ENCODE data around the gene CDIP1. TPM values are rescaled to one million over a fixed set of nuclear protein-coding genes. Genes with fewer than 3 reads are reported as not detected.

Gene CDIP1
- total and polyA plus RNA-seq, 9 of the 15 experiments (the other 6 are each of a cell fraction or from before 2014, with no cell fraction given): 0.29 TPM; not detected in 8

- no peak for TF ChIP-seq GTF2A2 (tag; IDR thresholded peaks at IDR 0.05)
- TF ChIP-seq, protein P1, sequence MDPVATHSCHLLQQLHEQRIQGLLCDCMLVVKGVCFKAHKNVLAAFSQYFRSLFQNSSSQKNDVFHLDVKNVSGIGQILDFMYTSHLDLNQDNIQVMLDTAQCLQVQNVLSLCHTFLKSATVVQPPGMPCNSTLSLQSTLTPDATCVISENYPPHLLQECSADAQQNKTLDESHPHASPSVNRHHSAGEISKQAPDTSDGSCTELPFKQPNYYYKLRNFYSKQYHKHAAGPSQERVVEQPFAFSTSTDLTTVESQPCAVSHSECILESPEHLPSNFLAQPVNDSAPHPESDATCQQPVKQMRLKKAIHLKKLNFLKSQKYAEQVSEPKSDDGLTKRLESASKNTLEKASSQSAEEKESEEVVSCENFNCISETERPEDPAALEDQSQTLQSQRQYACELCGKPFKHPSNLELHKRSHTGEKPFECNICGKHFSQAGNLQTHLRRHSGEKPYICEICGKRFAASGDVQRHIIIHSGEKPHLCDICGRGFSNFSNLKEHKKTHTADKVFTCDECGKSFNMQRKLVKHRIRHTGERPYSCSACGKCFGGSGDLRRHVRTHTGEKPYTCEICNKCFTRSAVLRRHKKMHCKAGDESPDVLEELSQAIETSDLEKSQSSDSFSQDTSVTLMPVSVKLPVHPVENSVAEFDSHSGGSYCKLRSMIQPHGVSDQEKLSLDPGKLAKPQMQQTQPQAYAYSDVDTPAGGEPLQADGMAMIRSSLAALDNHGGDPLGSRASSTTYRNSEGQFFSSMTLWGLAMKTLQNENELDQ (CRISPR knock-in tag; IDR thresholded peaks at IDR 0.05; ENCODE audit: borderline replicate concordance): no peak
- no peak for TF ChIP-seq MTA1 (IDR thresholded peaks at IDR 0.05; ENCODE audit: borderline replicate concordance)
- TF ChIP-seq XRCC3 (IDR thresholded peaks at IDR 0.05): no peak
- peak; percentile 38 for TF ChIP-seq PRDM10 (IDR thresholded peaks at IDR 0.05; ENCODE audit: partially characterized antibody)
- TF ChIP-seq PHB (CRISPR knock-in tag; IDR thresholded peaks at IDR 0.05): no peak
- no peak for TF ChIP-seq DNMT1 (IDR thresholded peaks at IDR 0.05)
- TF ChIP-seq FOXM1 (IDR thresholded peaks at IDR 0.05; ENCODE audit: low read depth): no peak
- TF ChIP-seq FOXM1 (CRISPR knock-in tag; IDR thresholded peaks at IDR 0.05; ENCODE audit: low read depth): no peak
- TF ChIP-seq, protein P2, sequence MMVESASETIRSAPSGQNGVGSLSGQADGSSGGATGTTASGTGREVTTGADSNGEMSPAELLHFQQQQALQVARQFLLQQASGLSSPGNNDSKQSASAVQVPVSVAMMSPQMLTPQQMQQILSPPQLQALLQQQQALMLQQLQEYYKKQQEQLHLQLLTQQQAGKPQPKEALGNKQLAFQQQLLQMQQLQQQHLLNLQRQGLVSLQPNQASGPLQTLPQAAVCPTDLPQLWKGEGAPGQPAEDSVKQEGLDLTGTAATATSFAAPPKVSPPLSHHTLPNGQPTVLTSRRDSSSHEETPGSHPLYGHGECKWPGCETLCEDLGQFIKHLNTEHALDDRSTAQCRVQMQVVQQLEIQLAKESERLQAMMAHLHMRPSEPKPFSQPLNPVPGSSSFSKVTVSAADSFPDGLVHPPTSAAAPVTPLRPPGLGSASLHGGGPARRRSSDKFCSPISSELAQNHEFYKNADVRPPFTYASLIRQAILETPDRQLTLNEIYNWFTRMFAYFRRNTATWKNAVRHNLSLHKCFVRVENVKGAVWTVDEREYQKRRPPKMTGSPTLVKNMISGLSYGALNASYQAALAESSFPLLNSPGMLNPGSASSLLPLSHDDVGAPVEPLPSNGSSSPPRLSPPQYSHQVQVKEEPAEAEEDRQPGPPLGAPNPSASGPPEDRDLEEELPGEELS (CRISPR knock-in tag; IDR thresholded peaks at IDR 0.05; ENCODE audit: borderline replicate concordance): no peak
- TF ChIP-seq TAF1 (IDR thresholded peaks at IDR 0.05; ENCODE audit: control insufficient read depth, extremely low read depth, insufficient read depth, low read length, severe bottlenecking): no peak
- no peak for TF ChIP-seq NUFIP1 (IDR thresholded peaks at IDR 0.05; ENCODE audit: partially characterized antibody)
- TF ChIP-seq DEAF1 (CRISPR knock-in tag; IDR thresholded peaks at IDR 0.05): peak; percentile 72
- TF ChIP-seq ZBTB5 (IDR thresholded peaks at IDR 0.05): no peak
- TF ChIP-seq KDM5B (IDR thresholded peaks at IDR 0.05; ENCODE audit: insufficient replicate concordance, low read depth, low read length): no peak
These were observed 20.5 kb downstream of the CDIP1 start (continued) for GRCh38 chr16:4517812-4518680.
